ENCODE measurements around the gene DOCK6.

The DOCK6 gene

GRCh38 chr19:11168568-11168967, 93.8 kb downstream of the DOCK6 start:
- ATAC-seq, result peak; percentile 81
- TF ChIP-seq OSR1 (CRISPR knock-in tag; IDR thresholded peaks at IDR 0.05) (no peak), TOX (CRISPR knock-in tag; IDR thresholded peaks at IDR 0.05; ENCODE audit: borderline replicate concordance) (no peak), ESRRG (CRISPR knock-in tag; IDR thresholded peaks at IDR 0.05) (no peak), SNAI2 (CRISPR knock-in tag; IDR thresholded peaks at IDR 0.05) (no peak), TCF4 (CRISPR knock-in tag; IDR thresholded peaks at IDR 0.05; ENCODE audit: borderline replicate concordance) (no peak), TSHZ2 (CRISPR knock-in tag; IDR thresholded peaks at IDR 0.05) (no peak)

- no peak for TF ChIP-seq ZC3H10 (CRISPR knock-in tag; IDR thresholded peaks at IDR 0.05)
- ATAC-seq, result no peak
Measured at GRCh38 chr19:11166281-11167142, 95.8 kb downstream of the DOCK6 start.

- TF ChIP-seq BACH2 (CRISPR knock-in tag; IDR thresholded peaks at IDR 0.05; ENCODE audit: borderline replicate concordance) (no peak), TOX (CRISPR knock-in tag; IDR thresholded peaks at IDR 0.05; ENCODE audit: borderline replicate concordance) (no peak), OSR1 (CRISPR knock-in tag; IDR thresholded peaks at IDR 0.05) (no peak), ZC3H10 (CRISPR knock-in tag; IDR thresholded peaks at IDR 0.05) (no peak), ZNF565 (CRISPR knock-in tag; conservative IDR thresholded peaks at IDR 0.05; ENCODE audit: low read depth) (no peak), PPARA (CRISPR knock-in tag; IDR thresholded peaks at IDR 0.05; ENCODE audit: borderline replicate concordance) (no peak), TCF4 (CRISPR knock-in tag; IDR thresholded peaks at IDR 0.05; ENCODE audit: borderline replicate concordance) (no peak), ESRRG (CRISPR knock-in tag; IDR thresholded peaks at IDR 0.05) (no peak), PATZ1 (CRISPR knock-in tag; IDR thresholded peaks at IDR 0.05; ENCODE audit: borderline replicate concordance) (no peak), CSRNP3 (CRISPR knock-in tag; IDR thresholded peaks at IDR 0.05) (no peak), SNAI2 (CRISPR knock-in tag; IDR thresholded peaks at IDR 0.05) (no peak), TSHZ2 (CRISPR knock-in tag; IDR thresholded peaks at IDR 0.05) (no peak), ZNF70 (CRISPR knock-in tag; IDR thresholded peaks at IDR 0.05) (no peak), GLIS3 (CRISPR knock-in tag; IDR thresholded peaks at IDR 0.05) (no peak), ZNF8 (CRISPR knock-in tag; IDR thresholded peaks at IDR 0.05) (no peak), CREB5 (CRISPR knock-in tag; IDR thresholded peaks at IDR 0.05; ENCODE audit: low read depth) (no peak), POU6F1 (CRISPR knock-in tag; IDR thresholded peaks at IDR 0.05; ENCODE audit: borderline replicate concordance, low read depth) (no peak), CSDC2 (CRISPR knock-in tag; IDR thresholded peaks at IDR 0.05) (no peak), ARNTL (CRISPR knock-in tag; IDR thresholded peaks at IDR 0.05; ENCODE audit: borderline replicate concordance, low read depth) (no peak)
- no peak for ATAC-seq
Measured at GRCh38 chr19:11165486-11166030, 96.8 kb downstream of the DOCK6 start.

Measured in SK-N-SH treated with all-trans-retinoic acid at 6 μM for 48 hours (cell line).